GM19043 (cell line): Measurements from ENCODE around the gene ACTN1.

ENCODE experiments used
- ATAC-seq: cut with Tn5 transposase; IDR thresholded peaks from one replicate; pipeline ENCODE4 v1.9.1; 2021; ENCODE audit warnings: low read depth; ENCODE audit not compliant: unreplicated experiment

ACTN1 gene

GRCh38 chr14:68922201-68922621 lies 56.9 kb downstream of the ACTN1 start:
- no peak for ATAC-seq

- no peak for ATAC-seq
Observed at GRCh38 chr14:68921666-68922065, 57.4 kb downstream of the ACTN1 start.

- ATAC-seq = no peak
Observed at GRCh38 chr14:68921049-68921448, 58.1 kb downstream of the ACTN1 start.

- ATAC-seq = no peak
Observed at GRCh38 chr14:68919129-68919927, 59.8 kb downstream of the ACTN1 start.

- ATAC-seq = no peak
Observed at GRCh38 chr14:68918612-68919011, 60.5 kb downstream of the ACTN1 start.

GRCh38 chr14:68916358-68916941 lies 62.7 kb downstream of the ACTN1 start:
- no peak for ATAC-seq

GRCh38 chr14:68913516-68913915 lies 65.6 kb downstream of the ACTN1 start:
- no peak for ATAC-seq

GRCh38 chr14:68911594-68912227 lies 67.4 kb downstream of the ACTN1 start:
- ATAC-seq = no peak

- no peak for ATAC-seq
Observed at GRCh38 chr14:68910540-68910939, 68.6 kb downstream of the ACTN1 start.

- no peak for ATAC-seq
Observed at GRCh38 chr14:68908803-68909202, 70.3 kb downstream of the ACTN1 start.

- ATAC-seq = no peak
Observed at GRCh38 chr14:68908201-68908600, 70.9 kb downstream of the ACTN1 start.

GRCh38 chr14:68906439-68906838 lies 72.7 kb downstream of the ACTN1 start:
- no peak for ATAC-seq

- ATAC-seq = no peak
Observed at GRCh38 chr14:68905107-68905895, 73.8 kb downstream of the ACTN1 start.

- ATAC-seq = no peak
Observed at GRCh38 chr14:68902357-68902756, 76.7 kb downstream of the ACTN1 start.

- ATAC-seq = no peak
Observed at GRCh38 chr14:68899033-68899603, 80.0 kb downstream of the ACTN1 start.

GRCh38 chr14:68898248-68899032 lies 80.7 kb downstream of the ACTN1 start:
- no peak for ATAC-seq

- no peak for ATAC-seq
Observed at GRCh38 chr14:68897559-68898155, 81.4 kb downstream of the ACTN1 start.

GRCh38 chr14:68896132-68896531 lies 83.0 kb downstream of the ACTN1 start:
- no peak for ATAC-seq
